AG09319 (cell line): ENCODE results near the gene TSPAN15.
"Not testable (repeated sequence)": the region's sequence is repeated elsewhere in the genome, so short reads cannot be mapped to it uniquely, and the experiment has no call there.

ENCODE experiments used
- DNase-seq: peaks from one replicate; pipeline ENCODE4 v3.0.0-alpha.2; 2010; ENCODE audit warnings: low read depth; ENCODE audit errors: extremely low read depth
- TF ChIP-seq, protein P1 (sequence below): IDR thresholded peaks from 2 replicates; pipeline ENCODE4 v1.5.1; 2011; ENCODE audit warnings: low read depth, mild to moderate bottlenecking, inconsistent platforms, low read length, moderate library complexity

The TSPAN15 gene

DNA sequence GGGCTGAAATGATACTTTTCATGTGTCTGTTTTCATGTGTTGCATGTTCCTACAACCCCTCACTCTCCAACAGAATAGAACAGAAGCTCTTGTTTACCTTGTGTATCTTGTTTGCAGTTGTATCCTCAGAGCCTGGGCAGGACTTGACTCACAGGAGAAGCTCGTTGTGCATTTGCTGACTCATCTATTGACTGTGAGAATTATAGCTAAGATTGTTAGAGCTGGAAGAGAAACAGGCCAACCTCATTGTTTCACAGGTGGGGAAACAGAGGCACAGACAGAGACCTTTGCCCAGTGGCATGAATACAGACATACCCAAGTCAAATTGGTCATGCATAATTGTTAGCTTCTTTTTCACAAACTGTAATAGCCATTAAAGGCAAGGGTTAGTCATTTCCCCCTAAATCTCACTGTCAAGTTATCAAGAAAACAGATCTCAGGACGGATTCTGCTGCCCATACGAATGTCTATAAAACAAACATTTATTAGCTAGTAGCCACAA, 4.6 kb upstream of the TSPAN15 start:
- TF ChIP-seq, protein P1, sequence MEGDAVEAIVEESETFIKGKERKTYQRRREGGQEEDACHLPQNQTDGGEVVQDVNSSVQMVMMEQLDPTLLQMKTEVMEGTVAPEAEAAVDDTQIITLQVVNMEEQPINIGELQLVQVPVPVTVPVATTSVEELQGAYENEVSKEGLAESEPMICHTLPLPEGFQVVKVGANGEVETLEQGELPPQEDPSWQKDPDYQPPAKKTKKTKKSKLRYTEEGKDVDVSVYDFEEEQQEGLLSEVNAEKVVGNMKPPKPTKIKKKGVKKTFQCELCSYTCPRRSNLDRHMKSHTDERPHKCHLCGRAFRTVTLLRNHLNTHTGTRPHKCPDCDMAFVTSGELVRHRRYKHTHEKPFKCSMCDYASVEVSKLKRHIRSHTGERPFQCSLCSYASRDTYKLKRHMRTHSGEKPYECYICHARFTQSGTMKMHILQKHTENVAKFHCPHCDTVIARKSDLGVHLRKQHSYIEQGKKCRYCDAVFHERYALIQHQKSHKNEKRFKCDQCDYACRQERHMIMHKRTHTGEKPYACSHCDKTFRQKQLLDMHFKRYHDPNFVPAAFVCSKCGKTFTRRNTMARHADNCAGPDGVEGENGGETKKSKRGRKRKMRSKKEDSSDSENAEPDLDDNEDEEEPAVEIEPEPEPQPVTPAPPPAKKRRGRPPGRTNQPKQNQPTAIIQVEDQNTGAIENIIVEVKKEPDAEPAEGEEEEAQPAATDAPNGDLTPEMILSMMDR, result no peak
- DNase-seq, result no peak

DNA sequence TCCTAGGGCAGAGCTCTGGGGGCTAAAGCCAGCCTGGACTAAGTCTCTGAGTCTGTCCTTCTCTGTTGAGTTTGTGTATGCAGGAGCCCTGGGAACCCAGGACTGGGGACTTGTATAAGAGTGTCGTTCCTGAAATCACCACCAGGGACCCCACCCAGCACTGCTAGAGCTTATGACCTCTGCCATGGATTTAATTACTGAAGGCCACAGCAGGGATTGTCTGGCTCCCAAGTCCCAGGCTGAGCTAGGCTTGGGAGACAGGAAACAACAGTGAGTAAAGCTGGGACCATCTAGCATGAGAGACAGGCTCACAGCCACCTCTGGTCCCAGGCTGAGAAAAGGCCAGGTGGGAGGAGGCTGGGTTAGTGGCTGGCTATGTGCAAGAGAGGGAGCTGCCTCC, 1.4 kb upstream of the TSPAN15 start:
- DNase-seq, result no peak
- TF ChIP-seq, protein P1, result peak; percentile 35

DNA sequence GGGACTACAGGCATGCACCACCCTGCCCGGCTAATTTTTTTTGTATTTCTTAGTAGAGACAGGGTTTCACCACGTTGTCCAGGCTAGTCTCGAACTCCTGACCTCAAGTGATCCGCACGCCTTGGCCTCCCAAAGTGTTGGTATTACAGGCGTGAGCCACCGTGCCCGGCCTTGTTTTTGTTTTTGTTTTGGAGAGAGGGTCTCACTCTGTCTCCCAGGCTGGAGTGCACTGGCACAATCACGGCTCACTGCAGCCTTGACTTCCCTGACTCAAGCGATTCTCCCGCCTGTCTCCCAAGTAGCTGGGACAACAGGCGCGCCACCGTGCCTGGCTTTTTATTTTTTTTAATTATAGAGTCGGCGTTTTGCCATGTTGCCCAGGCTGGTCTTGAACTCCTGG, 870 bp upstream of the TSPAN15 start:
- not testable (repeated sequence) for DNase-seq

DNA sequence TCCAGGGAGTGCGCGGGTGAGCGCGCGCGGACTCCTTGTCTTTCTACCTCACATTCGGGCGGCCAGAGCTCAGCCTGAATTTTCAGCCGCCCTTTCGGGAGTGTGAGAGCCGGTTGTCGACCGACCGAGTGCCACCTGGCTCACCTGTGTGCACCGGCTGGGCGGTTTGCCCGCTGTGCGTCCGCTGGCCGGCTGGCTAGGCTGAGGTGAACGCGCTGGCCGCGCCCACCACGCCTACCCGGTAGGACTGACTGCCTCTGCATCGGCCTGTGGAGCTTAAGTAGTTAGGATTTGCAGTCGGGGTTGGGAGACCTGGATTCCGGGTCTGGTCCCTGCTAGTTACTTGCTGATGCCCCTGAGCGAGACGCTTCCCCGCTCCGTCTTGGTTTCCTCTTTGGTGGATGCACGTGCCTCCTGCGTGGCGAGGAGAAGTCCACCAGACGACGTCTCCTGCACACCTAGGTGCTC, 553 bp downstream of the TSPAN15 start:
- TF ChIP-seq, protein P1, result no peak
- DNase-seq, result no peak

DNA sequence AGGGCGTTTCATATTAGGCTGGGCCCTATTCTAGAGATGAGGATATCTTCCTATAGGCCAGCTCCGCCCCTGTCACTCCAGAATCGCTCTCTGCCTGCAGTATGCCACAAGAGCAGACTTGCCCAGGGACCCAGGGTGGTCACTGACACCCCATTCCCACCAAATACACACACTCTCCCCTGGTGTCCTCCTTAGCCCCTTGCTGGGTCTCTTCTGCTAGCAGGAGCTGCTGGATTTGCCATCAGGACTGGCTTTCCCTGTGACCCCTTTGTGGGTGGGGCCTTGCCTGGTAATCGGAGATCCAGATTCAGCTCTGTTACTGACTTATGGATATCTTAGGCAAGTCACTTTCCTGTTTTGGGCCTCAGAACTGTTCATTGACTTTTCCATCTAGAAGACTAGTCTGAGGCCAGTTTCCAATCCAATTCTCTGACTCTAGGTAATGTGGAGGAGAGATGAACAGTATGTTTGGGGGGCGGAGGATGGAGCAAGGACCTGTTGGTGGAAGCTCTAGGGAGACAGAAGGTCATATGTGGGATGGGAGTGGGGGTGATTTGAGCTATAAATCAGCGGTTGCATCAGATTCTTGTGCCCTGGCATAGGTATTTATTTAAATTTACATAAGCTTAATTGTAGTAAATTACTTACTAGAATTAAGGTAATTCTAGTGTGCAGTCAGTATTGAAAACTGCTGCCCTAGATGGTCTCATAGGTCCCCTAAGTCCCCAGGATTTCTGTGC, 1.6 kb downstream of the TSPAN15 start:
- no peak for DNase-seq
- TF ChIP-seq, protein P1, result no peak

DNA sequence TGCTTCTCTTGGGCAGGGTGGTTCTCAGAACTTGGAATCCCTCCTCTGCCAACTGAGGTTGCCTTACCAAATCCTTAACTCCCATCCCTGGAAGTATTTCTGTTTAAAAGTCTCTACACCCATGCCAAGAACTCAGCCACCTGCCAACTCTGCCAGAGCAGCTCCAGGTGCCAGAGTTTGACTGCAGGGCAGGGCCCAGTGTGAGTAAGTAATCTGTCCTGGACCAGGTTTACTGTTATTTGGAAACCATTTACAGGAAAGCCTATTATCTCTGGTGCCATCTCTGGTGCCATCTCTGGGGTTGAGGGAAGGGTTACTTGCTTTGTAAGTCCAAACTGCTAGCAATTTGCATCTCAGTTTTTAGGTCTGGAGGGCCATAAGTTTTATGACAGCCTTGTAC, 2.5 kb downstream of the TSPAN15 start:
- DNase-seq, result no peak
- TF ChIP-seq, protein P1, result no peak

DNA sequence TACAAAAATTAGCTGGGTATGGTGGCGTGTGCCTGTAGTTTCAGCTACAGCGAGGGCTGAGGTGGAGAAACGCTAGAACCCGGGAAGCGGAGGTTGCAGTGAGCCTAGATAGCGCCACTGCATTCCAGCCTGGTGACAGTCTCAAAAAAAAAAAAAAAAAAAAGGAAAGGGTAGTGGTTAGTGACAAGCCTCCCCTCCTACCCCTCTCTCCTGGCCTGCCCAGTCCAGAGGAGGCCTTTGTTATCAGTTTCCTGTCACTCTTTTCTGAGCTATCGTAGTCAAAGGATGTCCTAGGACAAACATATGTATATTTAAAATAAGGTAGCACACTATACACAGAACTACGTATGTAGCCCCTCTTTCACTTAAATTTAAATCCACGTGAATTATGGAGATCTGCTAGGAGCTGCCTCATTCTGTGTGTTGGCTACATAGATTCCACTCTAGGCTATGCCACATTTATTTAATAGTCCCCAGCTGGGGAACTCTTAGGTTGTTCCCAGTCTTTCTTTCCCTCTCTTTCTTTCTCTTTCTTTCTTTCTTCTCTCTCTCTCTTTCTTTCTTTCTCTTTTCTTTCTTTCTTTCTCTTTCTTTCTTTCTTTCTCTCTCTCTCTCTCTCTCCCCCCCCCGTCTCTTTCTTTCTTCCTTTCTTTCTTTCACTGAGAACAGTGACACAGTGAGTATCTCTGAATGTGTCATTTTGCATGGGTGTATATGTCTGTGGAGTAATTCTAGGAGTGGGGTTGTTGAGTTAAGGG, 3.9 kb downstream of the TSPAN15 start:
- TF ChIP-seq, protein P1, result no peak
- DNase-seq, result no peak
